Measurements from ENCODE around the gene MLLT10. TPM values are rescaled to one million over a fixed set of nuclear protein-coding genes. Genes with fewer than 3 reads are reported as not detected.

Gene MLLT10
- total RNA-seq, 1 experiment from 2014 or later = 58.4 TPM

DNA sequence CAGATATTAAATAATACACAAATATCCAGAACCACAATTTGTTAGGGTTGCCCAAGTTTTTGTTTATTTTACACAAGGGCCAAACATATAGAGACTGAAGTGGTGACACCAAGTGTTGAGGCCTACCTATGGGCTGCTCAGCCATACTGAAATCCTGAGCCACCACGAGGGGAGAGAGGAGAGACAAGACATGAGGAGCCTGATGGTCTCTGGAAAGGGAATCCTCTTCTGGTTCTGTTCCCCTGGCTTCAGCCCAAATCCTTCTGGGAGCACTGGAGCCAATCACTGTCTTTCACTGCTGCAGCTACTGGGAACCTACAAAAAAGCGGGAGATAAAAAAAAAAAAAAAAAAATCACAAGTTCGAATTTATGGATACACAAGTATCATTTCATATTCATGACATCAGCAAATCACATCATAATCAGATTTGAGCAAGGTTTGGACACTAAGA, 10.4 kb upstream of the MLLT10 start:
- BruUV-seq (replicated peaks) = no TSS peak
- Histone ChIP-seq H3K4me1 (ENCODE audit: insufficient read depth, low read length, poor library complexity, severe bottlenecking) (peaks cover 51% of the 10 kb centered on the region), H3K27me3 (replicated peaks; ENCODE audit: insufficient read depth, low read depth, low read length, poor library complexity) (no peaks in the 10 kb centered on the region), H3K36me3 (ENCODE audit: insufficient read depth, low read length, poor library complexity, severe bottlenecking) (no peaks in the 10 kb centered on the region), H3K9me3 (ENCODE audit: low read depth, low read length, poor library complexity, severe bottlenecking) (no peaks in the 10 kb centered on the region), H3K4me3 (ENCODE audit: low read depth, low read length, poor library complexity, severe bottlenecking) (peak overlapping the region; percentile 63), H3K27ac (ENCODE audit: low read depth, low read length, poor library complexity, severe bottlenecking) (peak overlapping the region; percentile 99)
- CTCF ChIA-PET = interaction anchor here (1.3 kb wide), 1 partner anchor 209 kb away, joined by 3 read pairs; no protein-coding TSS in a partner anchor
- DNase-seq (ENCODE audit: low spot score) = peak; percentile 86
- intact Hi-C loops (cut with micrococcal nuclease; ENCODE audit: unreplicated experiment) = no loop called here
- TF ChIP-seq EZH2 (IDR thresholded peaks at IDR 0.05; ENCODE audit: borderline replicate concordance, low read depth, low read length, poor library complexity, severe bottlenecking) = no peak
- TF ChIP-seq, protein P1, sequence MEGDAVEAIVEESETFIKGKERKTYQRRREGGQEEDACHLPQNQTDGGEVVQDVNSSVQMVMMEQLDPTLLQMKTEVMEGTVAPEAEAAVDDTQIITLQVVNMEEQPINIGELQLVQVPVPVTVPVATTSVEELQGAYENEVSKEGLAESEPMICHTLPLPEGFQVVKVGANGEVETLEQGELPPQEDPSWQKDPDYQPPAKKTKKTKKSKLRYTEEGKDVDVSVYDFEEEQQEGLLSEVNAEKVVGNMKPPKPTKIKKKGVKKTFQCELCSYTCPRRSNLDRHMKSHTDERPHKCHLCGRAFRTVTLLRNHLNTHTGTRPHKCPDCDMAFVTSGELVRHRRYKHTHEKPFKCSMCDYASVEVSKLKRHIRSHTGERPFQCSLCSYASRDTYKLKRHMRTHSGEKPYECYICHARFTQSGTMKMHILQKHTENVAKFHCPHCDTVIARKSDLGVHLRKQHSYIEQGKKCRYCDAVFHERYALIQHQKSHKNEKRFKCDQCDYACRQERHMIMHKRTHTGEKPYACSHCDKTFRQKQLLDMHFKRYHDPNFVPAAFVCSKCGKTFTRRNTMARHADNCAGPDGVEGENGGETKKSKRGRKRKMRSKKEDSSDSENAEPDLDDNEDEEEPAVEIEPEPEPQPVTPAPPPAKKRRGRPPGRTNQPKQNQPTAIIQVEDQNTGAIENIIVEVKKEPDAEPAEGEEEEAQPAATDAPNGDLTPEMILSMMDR (conservative IDR thresholded peaks at IDR 0.05; ENCODE audit: low read depth, low read length) = no peak
- POLR2A ChIA-PET (ENCODE audit: low non-redundant PET) = no interaction called here

DNA sequence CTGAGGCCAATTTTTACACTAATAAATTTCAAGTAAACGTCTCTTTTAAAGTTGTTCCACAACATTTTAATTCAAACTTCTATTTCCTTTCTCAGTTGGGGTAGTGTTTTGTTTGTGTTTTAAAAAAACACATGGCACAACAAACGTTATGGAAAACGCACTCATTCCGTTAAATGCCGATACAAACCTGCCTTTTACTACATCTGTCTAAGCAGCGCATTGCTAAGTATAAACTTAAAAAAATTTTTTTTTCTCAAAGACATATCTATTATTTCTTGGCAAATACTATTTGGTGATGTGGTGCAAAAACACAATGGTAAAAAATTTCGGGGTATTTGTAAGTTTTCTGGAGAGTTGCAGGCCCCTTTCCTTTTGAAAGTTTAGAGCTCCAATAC, 9.9 kb upstream of the MLLT10 start:
- BruUV-seq (replicated peaks) = no TSS peak

DNA sequence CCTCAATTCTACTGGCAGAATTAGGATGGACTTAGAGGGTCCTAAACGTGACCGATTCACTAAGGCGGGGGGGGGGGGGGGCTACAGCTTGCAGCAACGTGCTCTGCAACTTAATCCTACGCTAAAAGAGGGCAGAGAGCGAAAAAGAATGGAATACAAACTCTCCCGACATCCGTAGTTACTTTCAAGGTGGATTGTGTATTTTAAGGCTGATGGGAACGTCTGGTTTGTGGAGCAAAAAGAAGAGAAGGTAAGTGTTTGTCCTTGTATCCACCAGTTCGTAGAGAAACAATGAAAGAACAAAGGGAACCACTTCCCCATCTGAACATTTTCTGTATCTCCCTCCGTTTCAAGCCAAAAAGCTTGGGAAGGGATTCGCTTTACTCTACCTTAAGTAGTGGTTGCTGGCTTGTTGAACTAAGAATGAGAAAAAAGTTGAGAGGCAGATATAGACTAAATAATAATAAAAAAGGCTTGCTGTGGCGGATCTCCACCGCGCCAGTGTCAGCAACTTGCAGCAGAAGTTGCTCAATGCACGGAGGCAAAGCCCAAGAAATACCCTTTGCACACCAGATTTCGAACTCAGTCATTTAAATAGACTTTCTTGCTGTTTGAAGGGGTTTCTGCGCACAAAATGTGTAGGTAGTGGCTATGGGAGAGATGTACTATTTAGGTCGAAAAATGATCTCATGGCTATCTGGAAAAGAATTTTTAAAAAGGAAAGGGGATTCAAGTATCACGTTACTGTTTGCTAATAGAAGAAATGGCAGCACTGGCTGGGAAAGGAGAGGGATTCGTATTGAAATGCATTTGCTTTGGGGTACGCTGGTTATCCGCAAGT, 9.3 kb upstream of the MLLT10 start:
- peak overlapping the region; percentile 99 for H3K27ac ChIP-seq (ENCODE audit: low read depth, low read length, poor library complexity, severe bottlenecking)
- H3K4me3 ChIP-seq (ENCODE audit: low read depth, low read length, poor library complexity, severe bottlenecking) = peak overlapping the region; percentile 63
- intact Hi-C loops (cut with micrococcal nuclease; ENCODE audit: unreplicated experiment) = loop anchor here (5.0 kb wide), 1 partner anchor 203 kb away; no protein-coding TSS in a partner anchor
- CTCF ChIA-PET = interaction anchor here (0.6 to 1.3 kb wide), 3 partner anchors 11 to 208 kb away, joined by 3 to 4 read pairs (median 3); no protein-coding TSS in a partner anchor
- no peaks in the 10 kb centered on the region for H3K27me3 ChIP-seq (replicated peaks; ENCODE audit: insufficient read depth, low read depth, low read length, poor library complexity)
- POLR2A ChIA-PET (ENCODE audit: low non-redundant PET) = interaction anchor here (0.6 kb wide), 1 partner anchor 459 kb away, joined by 6 read pairs; no protein-coding TSS in a partner anchor
- H3K9me3 ChIP-seq (ENCODE audit: low read depth, low read length, poor library complexity, severe bottlenecking) = no peaks in the 10 kb centered on the region
- no peaks in the 10 kb centered on the region for H3K36me3 ChIP-seq (ENCODE audit: insufficient read depth, low read length, poor library complexity, severe bottlenecking)
- H3K4me1 ChIP-seq (ENCODE audit: insufficient read depth, low read length, poor library complexity, severe bottlenecking) = peaks cover 45% of the 10 kb centered on the region
- TSS peak; percentile 68 for BruUV-seq (replicated peaks)
- TF ChIP-seq, protein P1 (conservative IDR thresholded peaks at IDR 0.05; ENCODE audit: low read depth, low read length) = no peak
- TF ChIP-seq EZH2 (IDR thresholded peaks at IDR 0.05; ENCODE audit: borderline replicate concordance, low read depth, low read length, poor library complexity, severe bottlenecking) = no peak
- peak; percentile 55 for DNase-seq (ENCODE audit: low spot score)

More for the DNA sequence above, 9.9 kb upstream of the MLLT10 start:
- Histone ChIP-seq H3K9me3 (ENCODE audit: low read depth, low read length, poor library complexity, severe bottlenecking) (no peaks in the 10 kb centered on the region), H3K27ac (ENCODE audit: low read depth, low read length, poor library complexity, severe bottlenecking) (peak overlapping the region; percentile 99), H3K27me3 (replicated peaks; ENCODE audit: insufficient read depth, low read depth, low read length, poor library complexity) (no peaks in the 10 kb centered on the region), H3K4me3 (ENCODE audit: low read depth, low read length, poor library complexity, severe bottlenecking) (peak overlapping the region; percentile 63), H3K4me1 (ENCODE audit: insufficient read depth, low read length, poor library complexity, severe bottlenecking) (peaks cover 46% of the 10 kb centered on the region), H3K36me3 (ENCODE audit: insufficient read depth, low read length, poor library complexity, severe bottlenecking) (no peaks in the 10 kb centered on the region)
- ChIA-PET CTCF (interaction anchor here (0.6 to 1.3 kb wide), 2 partner anchors 11 to 208 kb away, joined by 3 to 4 read pairs; no protein-coding TSS in a partner anchor), POLR2A (ENCODE audit: low non-redundant PET) (no interaction called here)
- no peak for TF ChIP-seq EZH2 (IDR thresholded peaks at IDR 0.05; ENCODE audit: borderline replicate concordance, low read depth, low read length, poor library complexity, severe bottlenecking)
- TF ChIP-seq, protein P1 (conservative IDR thresholded peaks at IDR 0.05; ENCODE audit: low read depth, low read length) = no peak
- intact Hi-C loops (cut with micrococcal nuclease; ENCODE audit: unreplicated experiment) = no loop called here
- DNase-seq (ENCODE audit: low spot score) = no peak
